Measurements from ENCODE around the gene PAK5.

DNA sequence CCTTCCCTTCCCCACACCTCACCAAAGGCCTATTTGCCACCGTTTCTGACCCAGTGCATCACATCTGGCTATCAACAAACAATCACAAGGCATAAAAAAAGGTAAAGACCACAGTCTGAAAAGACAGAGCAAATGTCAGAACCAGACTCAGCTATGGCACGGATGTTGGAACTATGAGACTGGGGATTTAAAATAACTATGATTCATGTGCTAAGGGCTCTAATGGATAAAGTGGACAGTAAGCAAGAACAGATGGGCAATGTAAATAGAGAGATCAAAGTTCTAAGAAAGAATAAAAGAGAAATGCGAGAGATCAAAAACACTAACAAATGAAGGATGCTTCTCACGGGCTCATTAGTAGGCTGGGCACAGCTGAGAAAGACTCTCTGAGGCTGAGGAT lies 225.0 kb downstream of the PAK5 start:
- TF ChIP-seq EZH2 (IDR thresholded peaks at IDR 0.05) (no peak), EZH2phosphoT487 (IDR thresholded peaks at IDR 0.05) (no peak)
- TF ChIP-seq, protein P1, sequence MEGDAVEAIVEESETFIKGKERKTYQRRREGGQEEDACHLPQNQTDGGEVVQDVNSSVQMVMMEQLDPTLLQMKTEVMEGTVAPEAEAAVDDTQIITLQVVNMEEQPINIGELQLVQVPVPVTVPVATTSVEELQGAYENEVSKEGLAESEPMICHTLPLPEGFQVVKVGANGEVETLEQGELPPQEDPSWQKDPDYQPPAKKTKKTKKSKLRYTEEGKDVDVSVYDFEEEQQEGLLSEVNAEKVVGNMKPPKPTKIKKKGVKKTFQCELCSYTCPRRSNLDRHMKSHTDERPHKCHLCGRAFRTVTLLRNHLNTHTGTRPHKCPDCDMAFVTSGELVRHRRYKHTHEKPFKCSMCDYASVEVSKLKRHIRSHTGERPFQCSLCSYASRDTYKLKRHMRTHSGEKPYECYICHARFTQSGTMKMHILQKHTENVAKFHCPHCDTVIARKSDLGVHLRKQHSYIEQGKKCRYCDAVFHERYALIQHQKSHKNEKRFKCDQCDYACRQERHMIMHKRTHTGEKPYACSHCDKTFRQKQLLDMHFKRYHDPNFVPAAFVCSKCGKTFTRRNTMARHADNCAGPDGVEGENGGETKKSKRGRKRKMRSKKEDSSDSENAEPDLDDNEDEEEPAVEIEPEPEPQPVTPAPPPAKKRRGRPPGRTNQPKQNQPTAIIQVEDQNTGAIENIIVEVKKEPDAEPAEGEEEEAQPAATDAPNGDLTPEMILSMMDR (IDR thresholded peaks at IDR 0.05) = no peak
